K562 (cell line): ENCODE data around the gene TGM3. TPM values are rescaled to one million over a fixed set of nuclear protein-coding genes. Genes with fewer than 3 reads are reported as not detected.
A peak's percentile ranks its signal among the peaks of the same experiment; 100 is the strongest.

ENCODE experiments used
- BHLHE40 ChIP-seq: IDR thresholded peaks from 2 replicates; pipeline ENCODE4 v1.6.1; 2011; ENCODE audit warnings: low read length, improper control_type of control experiment
- C11orf30 ChIP-seq: fragments of 450-650 bp; IDR thresholded peaks from 2 replicates; pipeline ENCODE4 v1.6.1; 2016; ENCODE audit warnings: low read depth, mild to moderate bottlenecking
- CAMTA2 ChIP-seq: fragments of 250-450 bp; sonication (Bioruptor Pico); conservative IDR thresholded peaks from 2 replicates; pipeline ENCODE4 v1.5.1; 2022
- CBX3 ChIP-seq, 2 experiments: IDR thresholded peaks; 1 replicate in 1 of 2; 2 replicates in 1 of 2; pipeline ENCODE4 v1.6.1; 2012; ENCODE audit warnings: inconsistent platforms in 2 of 2, low read length in 2 of 2, borderline replicate concordance in 1 of 2, control low read depth in 1 of 2
- CREB3 ChIP-seq: fragments of 450-650 bp; conservative IDR thresholded peaks from 2 replicates; pipeline ENCODE4 v1.6.1; 2016; ENCODE audit warnings: missing genetic modification characterization, low read depth, mild to moderate bottlenecking, missing compliant biosample characterization, moderate library complexity
- ELF1 ChIP-seq: fragments of 200-800 bp; sonication (Bioruptor generic); IDR thresholded peaks from 2 replicates; pipeline ENCODE4 v1.6.1; 2016; ENCODE audit warnings: missing genetic modification characterization, missing compliant biosample characterization
- EP400 ChIP-seq: fragments of 450-650 bp; IDR thresholded peaks from 2 replicates; pipeline ENCODE4 v1.6.1; 2017; ENCODE audit warnings: antibody characterized with exemption, mild to moderate bottlenecking, moderate library complexity
- FOSL1 ChIP-seq: fragments of 200-800 bp; sonication (Bioruptor generic); conservative IDR thresholded peaks from 2 replicates; pipeline ENCODE4 v1.6.1; 2016; ENCODE audit warnings: missing genetic modification characterization, missing compliant biosample characterization
- FOXA1 ChIP-seq: fragments of 450-650 bp; IDR thresholded peaks from 2 replicates; pipeline ENCODE4 v1.6.1; 2016; ENCODE audit warnings: mild to moderate bottlenecking, borderline replicate concordance
- GTF2A2 ChIP-seq: IDR thresholded peaks from 2 replicates; pipeline ENCODE4 v1.6.1; 2016; ENCODE audit warnings: mild to moderate bottlenecking, missing genetic modification characterization, missing compliant biosample characterization
- HCFC1 ChIP-seq: IDR thresholded peaks from 2 replicates; pipeline ENCODE4 v1.6.1; 2012; ENCODE audit warnings: low read depth, low read length, improper control_type of control experiment
- HLTF ChIP-seq: fragments of 450-650 bp; IDR thresholded peaks from 2 replicates; pipeline ENCODE4 v1.6.1; 2016
- ID3 ChIP-seq, 2 experiments: fragments of 250-450 bp in 1 of 2; fragments of 450-650 bp in 1 of 2; sonication (Bioruptor Pico) in 1 of 2; IDR thresholded peaks; 2 replicates each; pipeline versions ENCODE4 v1.6.1 to v1.8.0; 2016 to 2021; ENCODE audit warnings: mild to moderate bottlenecking in 2 of 2, moderate library complexity in 2 of 2, missing compliant biosample characterization in 1 of 2, missing genetic modification characterization in 1 of 2
- NCOR1 ChIP-seq: fragments of 450-650 bp; IDR thresholded peaks from 2 replicates; pipeline ENCODE4 v1.6.1; 2016; ENCODE audit warnings: mild to moderate bottlenecking, moderate library complexity
- NR2C2 ChIP-seq, 2 experiments: fragments of 200-800 bp in 1 of 2; sonication (Bioruptor generic) in 1 of 2; sonication (generic) in 1 of 2; formaldehyde crosslinking in 1 of 2; IDR thresholded peaks; 2 replicates each; pipeline versions ENCODE4 v1.6.1 to v1.8.0; 2016 to 2022; ENCODE audit warnings: mild to moderate bottlenecking in 1 of 2, missing compliant biosample characterization in 1 of 2, missing genetic modification characterization in 1 of 2, missing genetic modification reagents in 1 of 2
- PATZ1 ChIP-seq: fragments of 250-450 bp; sonication (Bioruptor Pico); IDR thresholded peaks from 2 replicates; pipeline ENCODE4 v1.5.0; 2020; ENCODE audit warnings: mild to moderate bottlenecking, borderline replicate concordance
- PRDM10 ChIP-seq: fragments of 450-650 bp; IDR thresholded peaks from 2 replicates; pipeline ENCODE4 v1.6.1; 2018; ENCODE audit not compliant: partially characterized antibody
- TBL1XR1 ChIP-seq, 2 experiments: IDR thresholded peaks; 2 replicates each; pipeline ENCODE4 v1.6.1; 2012; ENCODE audit warnings: improper control_type of control experiment in 2 of 2, low read length in 2 of 2, mild to moderate bottlenecking in 1 of 2
- TCF3 ChIP-seq: sonication (generic); formaldehyde crosslinking; IDR thresholded peaks from 2 replicates; pipeline ENCODE4 v1.4.0; 2020; ENCODE audit warnings: mild to moderate bottlenecking, missing genetic modification reagents
- ZNF274 ChIP-seq: IDR thresholded peaks from 2 replicates; pipeline ENCODE4 v1.6.1; 2011; ENCODE audit warnings: low read depth, mild to moderate bottlenecking, low read length, moderate library complexity, borderline replicate concordance
- ZNF79 ChIP-seq: fragments of 250-450 bp; sonication (Bioruptor Pico); IDR thresholded peaks from 2 replicates; pipeline ENCODE4 v1.4.0; 2020; ENCODE audit warnings: low read depth, mild to moderate bottlenecking, moderate library complexity
- polyA plus RNA-seq, 8 experiments: library from polyadenylated mRNA; depleted of rRNA in 4 of 8; stranded (reverse) in 5 of 8; unstranded in 3 of 8; fragments of >200 nt; fragmentation: Nextera tagmentation in 2 of 8; fragmentation: Illumina TruSeq in 1 of 8; extraction: Ambion mirVana in 2 of 8; extraction: Trizol in 1 of 8; gene quantifications; 2 replicates each; pipeline versions ENCODE4 v1.2.1 to v1.2.3, GENCODE V29; 2011 to 2014; ENCODE audit warnings: inconsistent platforms in 1 of 8, missing spikeins in 1 of 8
- total RNA-seq, 7 experiments: library from RNA; depleted of rRNA in 6 of 7; stranded (reverse); fragments of >200 nt in 6 of 7; fragmentation: Illumina TruSeq in 2 of 7; extraction: Trizol in 2 of 7; gene quantifications; 2 replicates each; pipeline versions ENCODE4 v1.2.1 to v1.2.3, GENCODE V29; 2011 to 2021; ENCODE audit warnings: low replicate concordance in 1 of 7

TGM3 gene
- total and polyA plus RNA-seq, 9 of the 15 experiments (the other 6 are each of a cell fraction or from before 2014, with no cell fraction given): not detected

- TF ChIP-seq EP400 (peak; percentile 40; the same call in 1 of the 2 replicates), FOXA1 (no peak), GTF2A2 (tag) (no peak), CREB3 (tag) (no peak), FOSL1 (tag) (peak; percentile 91), CAMTA2 (CRISPR knock-in tag) (no peak), NCOR1 (peak; percentile 77), CBX3 (IDR thresholded peaks at IDR 0.05; ENCODE audit: borderline replicate concordance in 1 of 2, low read length in 2 of 2) (peak in 1 of 2 experiments; percentile 63; a peak in 1 of 3 replicates), C11orf30 (peak; percentile 86), BHLHE40 (peak; percentile 72; the same call in 1 of the 2 replicates), ID3 (CRISPR knock-in tag; IDR thresholded peaks at IDR 0.05) (no peak), ID3 (tag; IDR thresholded peaks at IDR 0.05) (0 out of 2 replicates have a peak, but pooled peaks have one; percentile 16), ZNF79 (CRISPR knock-in tag) (no peak), ZNF274 (no peak), PRDM10 (peak; percentile 98), HLTF (no peak), PATZ1 (CRISPR knock-in tag) (no peak), NR2C2 (CRISPR knock-in tag; IDR thresholded peaks at IDR 0.05) (no peak), NR2C2 (tag; IDR thresholded peaks at IDR 0.05) (peak; percentile 71), HCFC1 (no peak), TBL1XR1 (IDR thresholded peaks at IDR 0.05; ENCODE audit: low read length in 2 of 2) (0 out of 4 replicates have a peak, but pooled peaks of 1 of the 2 experiments have one; percentile 10), ELF1 (tag) (no peak), TCF3 (CRISPR knock-in tag) (peak; percentile 87)
These were observed 19.1 kb downstream of the TGM3 start (continued) for GRCh38 chr20:2314759-2315439.
